Liver (tissue), 3 donors: ENCODE data around the gene METTL6.

ENCODE experiments used
- ATF3 ChIP-seq: IDR thresholded peaks from 2 replicates; pipeline ENCODE4 v1.6.1; 2016; ENCODE audit warnings: antibody characterized with exemption
- CTCF ChIP-seq: fragments of 150-350 bp; IDR thresholded peaks from 2 replicates; pipeline ENCODE4 v1.5.1; 2017; ENCODE audit warnings: improper control_type of control experiment, low read depth, low read length; ENCODE audit not compliant: missing input control
- EGR1 ChIP-seq, 2 donors: IDR thresholded peaks; 2 replicates each; pipeline ENCODE4 v1.6.1; 2016 to 2018; ENCODE audit warnings: antibody characterized with exemption in 2 of 2, low read depth in 2 of 2
- FOXA1 ChIP-seq: IDR thresholded peaks from 2 replicates; pipeline ENCODE4 v1.6.1; 2016; ENCODE audit warnings: antibody characterized with exemption
- GABPA ChIP-seq, 2 donors: IDR thresholded peaks in 1 of 2; conservative IDR thresholded peaks in 1 of 2; 2 replicates each; pipeline ENCODE4 v1.6.1; 2016; ENCODE audit warnings: antibody characterized with exemption in 2 of 2, mild to moderate bottlenecking in 1 of 2, moderate library complexity in 1 of 2
- JUND ChIP-seq, 2 donors: IDR thresholded peaks; 2 replicates each; pipeline ENCODE4 v1.6.1; 2016; ENCODE audit warnings: antibody characterized with exemption in 2 of 2
- MAX ChIP-seq: IDR thresholded peaks from 2 replicates; pipeline ENCODE4 v1.6.1; 2016; ENCODE audit warnings: antibody characterized with exemption
- RAD21 ChIP-seq, 2 donors: IDR thresholded peaks; 2 replicates each; pipeline ENCODE4 v1.6.1; 2016; ENCODE audit warnings: antibody characterized with exemption in 2 of 2, mild to moderate bottlenecking in 2 of 2
- REST ChIP-seq: IDR thresholded peaks from 2 replicates; pipeline ENCODE4 v1.6.1; 2016; ENCODE audit warnings: antibody characterized with exemption, mild to moderate bottlenecking
- RXRA ChIP-seq, 2 donors: IDR thresholded peaks; 2 replicates each; pipeline ENCODE4 v1.6.1; 2017 to 2018; ENCODE audit warnings: antibody characterized with exemption in 2 of 2, mild to moderate bottlenecking in 1 of 2
- SP1 ChIP-seq: IDR thresholded peaks from 2 replicates; pipeline ENCODE4 v1.6.1; 2018; ENCODE audit warnings: antibody characterized with exemption, mild to moderate bottlenecking
- TAF1 ChIP-seq: conservative IDR thresholded peaks from 2 replicates; pipeline ENCODE4 v1.6.1; 2016; ENCODE audit warnings: antibody characterized with exemption, mild to moderate bottlenecking
- YY1 ChIP-seq: IDR thresholded peaks from 2 replicates; pipeline ENCODE4 v1.6.1; 2016; ENCODE audit warnings: antibody characterized with exemption, mild to moderate bottlenecking
- ZBTB33 ChIP-seq: IDR thresholded peaks from 2 replicates; pipeline ENCODE4 v1.6.1; 2016; ENCODE audit warnings: antibody characterized with exemption
- donor health status: healthy.
- donor health status: healthy.

GRCh38 chr3:15431256-15431837, 4.0 kb upstream of the METTL6 start:
- TF ChIP-seq CTCF (no peak), MAX (no peak), ATF3 (no peak), RXRA (IDR thresholded peaks at IDR 0.05) (no peak), TAF1 (no peak), REST (no peak), ZBTB33 (no peak), JUND (IDR thresholded peaks at IDR 0.05) (no peak), EGR1 (IDR thresholded peaks at IDR 0.05; ENCODE audit: low read depth in 2 of 2) (no peak), RAD21 (IDR thresholded peaks at IDR 0.05) (no peak), FOXA1 (no peak), YY1 (no peak), GABPA (IDR thresholded peaks at IDR 0.05 in 1 of 2, conservative IDR thresholded peaks at IDR 0.05 in 1 of 2) (no peak), SP1 (no peak)
